HG03196 (cell line): ENCODE measurements around the gene CLIP3.

Source experiments
- ATAC-seq: cut with Tn5 transposase; IDR thresholded peaks from one replicate; pipeline ENCODE4 v1.9.1; 2021; ENCODE audit not compliant: unreplicated experiment

The CLIP3 gene

GRCh38 chr19:36009633-36010379, 22.9 kb downstream of the CLIP3 start:
- ATAC-seq: no peak

DNA sequence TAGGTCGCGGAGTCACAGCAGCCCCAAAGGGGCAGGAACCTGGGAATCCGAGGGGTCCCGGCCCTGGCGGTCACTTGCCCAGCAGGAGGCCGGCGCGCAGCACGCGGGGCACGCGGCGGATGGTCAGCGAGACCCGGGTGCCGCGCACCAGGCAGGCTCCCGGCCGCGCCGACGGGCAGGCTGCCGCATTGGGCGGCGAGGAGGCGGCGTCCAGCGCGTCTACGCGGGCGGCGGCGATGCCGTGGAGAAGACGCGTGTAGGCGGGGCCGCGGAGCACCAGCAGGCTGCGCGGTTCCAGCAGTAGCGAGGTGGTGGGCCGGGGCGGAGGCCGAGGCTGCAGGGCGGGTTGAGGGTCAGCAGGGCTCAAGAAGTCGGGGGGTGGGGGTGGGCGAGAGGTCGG, 23.5 kb downstream of the CLIP3 start:
- no peak for ATAC-seq

GRCh38 chr19:36008336-36008978, 24.2 kb downstream of the CLIP3 start, which contains the start of gene SYNE4:
Gene SYNE4, minus strand, starts transcription at chr19:36008813. Its CDS starts 132 bp downstream, at chr19:36008681.
- ATAC-seq: no peak

DNA sequence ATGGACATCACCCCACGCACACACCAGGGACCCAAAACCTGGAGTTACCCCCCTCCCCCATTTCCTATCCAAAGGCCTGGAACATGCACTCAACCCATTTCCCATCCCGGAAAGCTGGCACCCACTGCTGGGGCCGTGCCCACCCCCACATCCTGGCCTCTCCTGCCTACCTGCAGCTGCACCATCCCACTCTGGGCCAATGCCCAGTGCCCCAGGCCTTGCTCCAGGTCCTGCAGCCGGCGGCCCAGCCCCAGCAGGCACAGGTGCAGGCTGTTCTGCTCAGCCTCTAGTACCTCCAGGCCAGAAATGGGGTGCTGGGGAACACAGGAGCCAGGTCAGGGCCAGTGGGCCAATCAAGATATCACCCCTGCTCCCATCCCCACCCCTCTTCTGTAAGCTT, 25.7 kb downstream of the CLIP3 start:
- no peak for ATAC-seq

GRCh38 chr19:36003284-36003683, 29.4 kb downstream of the CLIP3 start:
- ATAC-seq: no peak

- ATAC-seq: no peak
Observed at GRCh38 chr19:36001605-36002004, 31.1 kb downstream of the CLIP3 start.

- no peak for ATAC-seq
Observed at GRCh38 chr19:35996777-35997176, 35.9 kb downstream of the CLIP3 start.

DNA sequence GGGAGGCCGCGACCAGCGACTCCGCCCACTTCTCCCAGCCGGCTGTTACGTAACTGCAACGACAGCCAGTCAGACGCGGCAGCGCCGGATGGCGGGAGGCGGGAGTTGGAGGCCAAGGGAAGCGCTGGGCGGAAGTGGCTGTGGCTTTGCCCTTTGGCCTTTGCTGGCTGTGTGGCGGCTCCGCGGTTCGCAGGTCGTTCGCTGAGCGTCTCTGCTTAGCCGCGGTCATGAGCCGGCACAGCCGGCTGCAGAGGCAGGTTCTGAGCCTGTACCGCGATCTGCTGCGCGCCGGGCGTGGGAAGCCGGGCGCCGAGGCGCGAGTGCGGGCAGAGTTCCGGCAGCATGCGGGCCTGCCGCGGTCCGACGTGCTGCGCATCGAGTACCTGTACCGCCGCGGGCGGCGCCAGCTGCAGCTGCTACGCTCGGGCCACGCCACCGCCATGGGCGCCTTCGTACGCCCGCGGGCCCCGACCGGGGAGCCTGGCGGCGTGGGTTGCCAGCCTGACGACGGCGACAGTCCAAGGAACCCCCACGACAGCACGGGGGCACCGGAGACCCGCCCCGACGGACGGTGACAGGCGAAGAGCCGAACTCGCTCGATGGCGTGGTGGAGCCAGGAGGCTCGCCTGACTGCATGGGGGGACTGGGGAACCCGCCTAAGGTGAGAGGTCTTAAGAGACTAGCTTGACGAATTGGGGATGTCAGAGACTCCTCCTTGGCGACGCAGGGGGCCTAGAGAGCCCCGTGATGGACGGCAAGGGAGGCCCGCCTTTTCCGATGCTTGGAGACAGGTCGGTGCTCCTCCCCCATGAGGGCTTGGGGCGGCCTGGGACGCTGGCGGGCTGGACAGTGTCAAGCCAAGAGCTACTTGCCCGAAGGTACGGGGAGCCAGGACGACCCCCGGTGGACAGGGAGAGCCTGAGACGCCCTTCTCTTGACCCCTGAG, 37.4 kb downstream of the CLIP3 start, which contains the start of gene SDHAF1:
Gene SDHAF1, plus strand, starts transcription at position 141 of the 946 bp plus-strand sequence. Its CDS starts 87 bp downstream, at position 228.
- peak; percentile 85 for ATAC-seq

DNA sequence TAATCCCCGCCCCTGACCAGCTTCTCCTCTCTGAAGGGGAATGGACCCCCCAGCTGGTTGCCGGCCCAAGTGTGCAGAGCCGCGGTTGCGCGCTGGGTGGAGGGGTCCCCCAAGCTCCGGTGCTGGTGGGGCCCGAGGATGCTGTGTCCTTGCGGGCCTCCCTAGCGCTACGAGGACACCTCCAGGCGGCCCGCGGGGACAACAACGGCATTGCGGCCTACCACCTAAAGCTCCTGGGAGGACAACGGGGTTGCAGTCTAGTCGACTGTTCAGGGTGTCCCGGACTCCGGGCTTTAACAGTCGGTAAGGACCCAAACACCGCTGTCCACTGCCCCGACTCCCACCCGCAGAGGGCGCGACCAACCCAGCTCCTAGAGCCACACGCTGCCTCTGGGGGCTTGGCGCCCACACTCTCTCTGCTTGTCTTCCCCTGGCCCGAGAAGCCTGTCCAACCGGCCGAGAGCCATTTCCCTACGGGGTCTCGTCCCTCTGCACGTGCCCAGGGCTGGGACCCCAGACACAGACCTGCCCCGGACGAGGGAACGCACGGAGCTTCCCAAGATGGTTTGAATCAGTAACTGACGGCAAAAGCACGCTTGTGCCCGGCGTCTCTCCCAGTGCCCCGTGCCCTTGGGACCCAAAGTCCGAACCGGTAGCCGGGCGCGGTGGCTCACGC, 38.6 kb downstream of the CLIP3 start:
- ATAC-seq: no peak

DNA sequence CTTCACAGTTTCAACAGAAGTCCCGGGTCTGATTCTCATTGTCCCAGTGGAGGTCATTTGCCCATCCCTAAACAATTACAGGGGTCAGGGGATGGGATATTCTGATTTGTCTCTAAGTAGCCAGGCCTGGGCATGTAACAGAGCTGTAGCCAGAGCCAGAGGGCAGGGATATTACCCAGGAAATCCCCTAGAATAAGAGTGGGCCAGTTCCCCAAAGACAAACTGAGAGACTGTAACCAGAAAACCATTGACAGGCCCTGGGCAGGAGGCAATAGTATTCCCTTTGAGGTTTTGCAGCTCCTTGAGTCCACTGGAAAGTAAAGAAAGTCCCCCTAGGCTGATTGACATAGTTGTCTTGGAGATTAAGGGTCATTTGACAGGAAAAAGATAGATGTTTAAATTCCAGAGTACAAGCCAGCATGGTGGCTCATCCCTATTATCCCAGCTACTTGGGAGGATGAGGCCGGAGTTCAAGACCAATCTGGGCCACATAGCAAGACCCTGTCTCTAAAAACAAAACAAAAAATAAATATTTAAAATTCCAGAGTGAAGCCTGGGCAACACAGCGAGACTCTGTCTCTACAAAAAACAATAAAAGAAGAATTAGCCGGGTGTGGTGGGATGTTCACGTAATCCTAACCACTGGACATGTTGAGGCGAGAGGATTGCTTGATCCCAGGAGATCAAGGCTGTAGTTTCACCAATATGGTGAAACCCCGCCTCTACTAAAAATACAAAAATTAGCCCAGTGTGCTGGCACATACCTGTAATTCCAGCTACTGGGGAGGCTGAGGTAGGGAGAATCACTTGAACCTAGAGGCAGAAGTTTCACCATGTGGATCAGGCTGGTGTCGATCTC, 39.5 kb downstream of the CLIP3 start:
- no peak for ATAC-seq

- ATAC-seq: no peak
Observed at GRCh38 chr19:35991731-35992450, 40.8 kb downstream of the CLIP3 start.

DNA sequence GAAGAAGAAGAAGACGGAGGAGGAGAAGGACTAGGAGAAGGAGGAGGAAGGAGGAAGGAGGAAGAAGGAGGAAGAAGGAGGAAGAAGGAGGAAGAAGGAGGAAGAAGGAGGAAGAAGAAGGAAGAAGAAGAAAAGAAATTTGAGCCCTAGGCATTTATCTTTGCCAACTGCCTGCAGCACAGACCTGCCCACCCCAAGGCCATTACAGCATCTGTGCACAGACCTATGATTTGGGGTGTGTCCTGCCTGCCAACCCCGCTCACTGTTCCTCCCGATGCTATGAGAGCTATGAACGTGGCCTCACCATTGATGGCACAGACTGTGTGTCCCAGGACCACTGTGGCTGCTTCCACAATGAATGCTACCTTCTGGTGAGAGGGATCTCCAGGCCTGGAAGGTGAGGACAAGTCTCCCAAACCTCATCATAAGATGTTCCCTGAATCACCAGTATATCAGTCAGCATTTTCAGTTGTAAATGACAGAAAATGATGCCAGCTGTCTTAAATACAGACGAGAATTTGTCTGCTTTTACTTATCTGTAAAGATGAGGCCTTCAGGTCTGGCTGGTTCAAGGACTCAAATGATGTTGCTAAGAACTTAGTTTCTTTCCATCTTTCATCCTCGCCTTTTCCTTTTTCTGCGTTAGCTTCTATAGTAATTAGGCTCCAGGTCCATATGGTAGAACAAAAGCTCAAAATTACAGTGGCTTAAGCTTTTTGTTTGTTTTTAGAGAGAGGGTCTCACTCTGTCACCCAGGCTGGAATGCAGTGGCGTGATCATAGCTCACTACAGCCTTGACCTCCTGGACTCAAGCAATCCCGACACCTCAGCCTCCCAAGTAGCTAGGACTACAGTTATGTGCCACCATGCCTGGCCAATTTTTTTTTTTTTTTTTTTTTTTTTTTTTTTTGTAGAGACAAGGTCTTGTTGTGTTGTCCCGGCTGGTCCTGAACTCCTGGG, 41.6 kb downstream of the CLIP3 start:
- no peak for ATAC-seq

- no peak for ATAC-seq
Observed at GRCh38 chr19:35990156-35990555, 42.5 kb downstream of the CLIP3 start.

DNA sequence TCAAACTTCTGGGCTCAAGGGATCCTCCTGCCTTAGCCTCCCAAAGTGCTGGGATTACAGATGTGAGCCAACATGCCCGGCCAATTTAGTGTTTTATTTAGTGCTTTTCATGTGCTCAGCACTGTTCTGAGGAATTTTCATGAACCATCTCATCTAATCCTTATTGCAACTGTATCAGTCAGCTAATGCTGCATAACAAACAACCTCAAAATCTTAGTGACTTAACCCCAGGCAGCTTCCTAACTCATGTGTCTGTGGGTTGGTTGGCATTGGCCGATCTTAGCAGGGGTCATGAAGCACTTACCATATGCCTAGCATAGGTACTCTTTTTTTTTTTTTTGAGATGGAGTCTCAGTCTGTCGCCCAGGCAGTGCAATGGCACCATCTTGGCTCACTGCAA, 43.8 kb downstream of the CLIP3 start:
- ATAC-seq: no peak

DNA sequence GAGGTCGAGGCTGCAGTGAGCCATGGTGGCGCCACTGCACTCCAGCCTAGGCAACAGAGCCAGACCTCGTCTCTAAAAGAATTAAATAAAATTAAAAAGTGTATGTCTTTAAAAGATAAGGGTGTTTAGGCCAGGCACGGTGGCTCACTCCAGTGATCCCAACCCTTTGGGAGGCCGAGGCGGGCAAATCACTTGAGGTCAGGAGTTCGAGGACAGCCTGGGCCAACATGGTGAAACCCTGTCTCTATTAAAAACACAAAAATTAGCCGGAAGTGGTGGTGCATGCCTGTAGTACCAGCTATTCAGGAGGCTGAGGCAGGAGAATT, 45.1 kb downstream of the CLIP3 start:
- ATAC-seq: no peak

DNA sequence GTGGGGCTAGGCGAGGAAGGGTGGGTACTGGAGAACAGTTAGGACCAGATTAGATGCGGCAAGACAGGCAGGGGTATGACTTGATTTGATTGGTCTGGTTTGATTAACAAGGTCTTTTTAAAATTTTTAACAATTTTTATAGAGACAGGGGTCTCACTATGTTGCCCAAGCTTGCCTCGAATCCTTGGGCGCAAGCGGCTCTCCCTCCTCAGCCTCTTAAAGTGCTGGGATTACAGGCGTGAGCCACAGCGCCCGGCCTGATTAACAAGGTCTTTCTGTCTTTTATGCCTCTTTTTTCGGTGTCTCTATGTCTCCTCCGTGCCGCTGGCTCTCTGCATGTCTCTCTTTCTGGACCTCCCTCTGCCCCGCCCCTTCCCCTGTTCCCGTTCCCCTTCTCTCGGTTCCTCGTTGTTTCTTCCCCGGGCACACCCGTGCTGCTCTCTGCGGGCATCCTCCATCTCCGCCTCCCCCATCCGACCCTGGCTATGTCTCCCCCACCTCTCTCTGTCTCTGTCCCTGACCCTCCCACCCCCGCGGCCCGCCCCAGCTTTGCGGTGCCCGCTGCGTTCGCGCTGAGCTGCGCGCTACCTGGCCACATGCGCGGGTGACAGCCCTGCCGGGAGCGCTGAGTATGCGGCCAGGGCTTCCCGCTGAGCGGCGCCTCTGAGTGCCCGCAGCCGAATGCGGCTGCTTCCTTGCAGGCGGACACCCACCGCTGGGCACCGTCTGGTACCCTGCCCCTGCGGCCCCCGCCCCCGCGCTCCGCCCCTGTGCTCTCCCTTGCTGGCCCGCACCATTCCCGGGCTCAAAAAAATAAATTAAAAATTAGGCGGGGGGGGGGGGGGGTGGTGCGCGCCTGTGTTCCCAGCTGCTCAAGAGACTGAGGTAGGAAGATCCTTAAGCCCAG, 45.8 kb downstream of the CLIP3 start:
- no peak for ATAC-seq

DNA sequence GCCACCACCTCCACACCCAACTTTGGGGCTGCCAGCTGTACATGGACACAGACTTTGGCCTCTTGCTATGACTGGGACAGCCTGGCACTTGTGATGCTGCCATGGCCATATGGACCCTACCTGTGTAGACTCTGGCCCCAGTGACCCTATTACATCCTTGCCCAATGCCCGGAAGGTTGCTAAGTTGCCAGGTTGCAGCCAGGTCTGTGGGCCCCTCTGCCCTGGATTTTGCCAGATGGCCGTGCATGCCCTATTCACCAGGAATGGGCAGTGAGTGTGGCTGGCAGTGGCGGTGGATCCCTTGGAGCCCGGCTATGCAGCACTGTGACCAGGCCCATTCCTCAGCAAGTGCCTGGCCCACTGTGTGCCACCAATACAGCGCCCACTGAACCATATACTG, 46.6 kb downstream of the CLIP3 start:
- no peak for ATAC-seq
